ENCODE measurements around the gene ATF3. TPM values are rescaled to one million over a fixed set of nuclear protein-coding genes. Genes with fewer than 3 reads are reported as not detected.

Gene ATF3
- total RNA-seq, 2 donors from 2014 or later = 15.4 to 16.9 TPM

- H3K36me3 Mint-ChIP-seq = no peaks in the 10 kb centered on the region
- peaks cover 29 to 49% of the 10 kb centered on the region in 2 donors for H3K4me1 Mint-ChIP-seq (ENCODE audit: low read depth in 2 of 2)
- peak overlapping the region; percentile 60 to 62 for H3K27ac Mint-ChIP-seq
- ATAC-seq (peak; percentile 64 to 79), DNase-seq (ENCODE audit: low spot score) (no peak)
- peak overlapping the region; percentile 74 for H3K4me3 Mint-ChIP-seq
- peaks cover 13 to 21% of the 10 kb centered on the region in 2 donors for H3K27me3 Mint-ChIP-seq
- H3K9me3 Mint-ChIP-seq = no peaks in the 10 kb centered on the region
These were observed 58.9 kb downstream of the ATF3 start for GRCh38 chr1:212667223-212668139.

- no peak overlapping the region for H3K4me3 Mint-ChIP-seq
- peak overlapping the region in 1 of 2 donors; percentile 7 for H3K27ac Mint-ChIP-seq
- ATAC-seq (no peak), DNase-seq (ENCODE audit: low spot score) (no peak)
- H3K27me3 Mint-ChIP-seq = peaks cover 13 to 22% of the 10 kb centered on the region in 2 donors
- no peaks in the 10 kb centered on the region for H3K36me3 Mint-ChIP-seq
- H3K9me3 Mint-ChIP-seq = no peaks in the 10 kb centered on the region
- H3K4me1 Mint-ChIP-seq (ENCODE audit: low read depth in 2 of 2) = peaks cover 29 to 49% of the 10 kb centered on the region in 2 donors
These were observed 59.9 kb downstream of the ATF3 start for GRCh38 chr1:212668477-212668876.

GRCh38 chr1:212669102-212669501 lies 60.5 kb downstream of the ATF3 start:
- no peaks in the 10 kb centered on the region for H3K36me3 Mint-ChIP-seq
- H3K27me3 Mint-ChIP-seq = peaks cover 13 to 22% of the 10 kb centered on the region in 2 donors
- H3K4me3 Mint-ChIP-seq = no peak overlapping the region
- no peaks in the 10 kb centered on the region for H3K9me3 Mint-ChIP-seq
- H3K4me1 Mint-ChIP-seq (ENCODE audit: low read depth in 2 of 2) = peaks cover 29 to 49% of the 10 kb centered on the region in 2 donors
- peak overlapping the region; percentile 7 to 20 for H3K27ac Mint-ChIP-seq
- ATAC-seq (no peak), DNase-seq (ENCODE audit: low spot score) (no peak)

- H3K27ac Mint-ChIP-seq = peak overlapping the region in 1 of 2 donors; percentile 20
- H3K4me3 Mint-ChIP-seq = no peak overlapping the region
- H3K27me3 Mint-ChIP-seq = peaks cover 15 to 22% of the 10 kb centered on the region in 2 donors
- peaks cover 29 to 48% of the 10 kb centered on the region in 2 donors for H3K4me1 Mint-ChIP-seq (ENCODE audit: low read depth in 2 of 2)
- DNase-seq (ENCODE audit: low spot score) (no peak), ATAC-seq (no peak)
- no peaks in the 10 kb centered on the region for H3K9me3 Mint-ChIP-seq
- H3K36me3 Mint-ChIP-seq = no peaks in the 10 kb centered on the region
These were observed 61.0 kb downstream of the ATF3 start for GRCh38 chr1:212669600-212669999.

GRCh38 chr1:212670301-212670700 lies 61.7 kb downstream of the ATF3 start:
- Mint-ChIP-seq H3K9me3 (no peaks in the 10 kb centered on the region), H3K4me1 (ENCODE audit: low read depth in 2 of 2) (peaks cover 26 to 44% of the 10 kb centered on the region in 2 donors), H3K4me3 (no peak overlapping the region), H3K36me3 (no peaks in the 10 kb centered on the region), H3K27ac (no peak overlapping the region), H3K27me3 (peaks cover 20 to 25% of the 10 kb centered on the region in 2 donors)
- DNase-seq (ENCODE audit: low spot score) (no peak), ATAC-seq (no peak)

Other genes starting within 250 kb of the ATF3 start
- gene PACC1, start 193.9 kb upstream of the ATF3 start, total RNA-seq = 10 to 100 TPM; 11.8 to 26.6 TPM
- 10 to 100 TPM; 18.9 to 31.8 TPM for gene NENF, start 175.8 kb upstream of the ATF3 start, total RNA-seq
- 100 to 1,000 TPM in 1 of 2 donors, 10 to 100 TPM in 1; 46.6 to 137 TPM for gene BATF3, start 91.1 kb downstream of the ATF3 start, total RNA-seq
- 10 to 100 TPM; 27.7 to 44.7 TPM for gene NSL1, start 183.0 kb downstream of the ATF3 start, total RNA-seq
- 1 to 10 TPM; 5.7 to 9.8 TPM for gene TATDN3, start 183.1 kb downstream of the ATF3 start, total RNA-seq
- under 1 TPM in 1 of 2 donors, not detected in 1; 0.86 TPM for gene SPATA45, start 238.9 kb downstream of the ATF3 start, total RNA-seq
- gene FLVCR1, start 249.5 kb downstream of the ATF3 start, total RNA-seq = 10 to 100 TPM; 15.6 to 22.1 TPM

Measured in natural killer cell treated with Interleukin-12 subunit alpha and Interleukin-12 subunit beta and Interleukin-15 and Interleukin-18, amount 100 ng/mL, for 72 hours (primary cell).